HEK293 (cell line): ENCODE measurements around the gene TNKS1BP1.

Source experiments
- CTCF ChIA-PET: fragments of 350-600 bp; formaldehyde crosslinking; extraction: SDS; loops from one replicate; lab custom pipeline; 2021; ENCODE audit warnings: antibody characterized with exemption; lab: Yijun Ruan, JAX
- POLR2A ChIA-PET: fragments of 300-600 bp; formaldehyde crosslinking; extraction: SDS; loops from one replicate; lab custom pipeline; 2020; ENCODE audit warnings: antibody characterized with exemption, inconsistent platforms; lab: Yijun Ruan, JAX
- H3K27ac ChIP-seq: fragments of 200-500 bp; sonication (Bioruptor generic); 2 replicates; pipeline ENCODE4 v1.5.1; 2014; ENCODE audit warnings: low read depth, low read length, control low read depth, inconsistent platforms; ENCODE audit errors: extremely low read depth
- H3K36me3 ChIP-seq, 2 experiments: fragments of 200-500 bp in 1 of 2; sonication (Bioruptor generic) in 1 of 2; 1 replicate in 1 of 2; 2 replicates in 1 of 2; pipeline ENCODE4 v1.5.1; 2014 to 2017; ENCODE audit warnings: inconsistent platforms in 2 of 2, low read length in 2 of 2; ENCODE audit not compliant: control insufficient read depth in 2 of 2, insufficient read depth in 1 of 2
- H3K4me1 ChIP-seq: fragments of 200-500 bp; sonication (Bioruptor generic); 2 replicates; pipeline ENCODE4 v1.5.1; 2014; ENCODE audit warnings: mild to moderate bottlenecking, low read length, inconsistent platforms; ENCODE audit not compliant: control insufficient read depth, insufficient read depth
- H3K4me3 ChIP-seq: 2 replicates; pipeline ENCODE4 v1.5.1; 2011; ENCODE audit warnings: low read depth, mild to moderate bottlenecking, control low read depth, low read length, moderate library complexity
- H3K9me3 ChIP-seq: fragments of 200-500 bp; sonication (Bioruptor generic); 2 replicates; pipeline ENCODE4 v1.5.1; 2014; ENCODE audit warnings: low read depth, low read length, inconsistent platforms; ENCODE audit not compliant: control insufficient read depth, insufficient read depth
- ATF2 ChIP-seq: fragments of 450-650 bp; formaldehyde crosslinking; IDR thresholded peaks from 2 replicates; pipeline ENCODE4 v1.5.1; 2016; ENCODE audit warnings: missing biosample characterization, missing genetic modification characterization, low read depth
- IKZF3 ChIP-seq: fragments of 450-650 bp; IDR thresholded peaks from 2 replicates; pipeline ENCODE4 v1.5.0; 2018; ENCODE audit warnings: missing biosample characterization, mild to moderate bottlenecking, missing genetic modification characterization, moderate library complexity
- SETDB1 ChIP-seq: IDR thresholded peaks from one replicate; pipeline ENCODE4 v1.6.1; 2017; ENCODE audit warnings: mild to moderate bottlenecking, low read length, moderate library complexity, mixed read lengths; ENCODE audit not compliant: insufficient read length
- SP7 ChIP-seq: fragments of 450-650 bp; formaldehyde crosslinking; IDR thresholded peaks from 2 replicates; pipeline ENCODE4 v1.5.1; 2016; ENCODE audit warnings: missing biosample characterization, missing genetic modification characterization
- TCF7L2 ChIP-seq: IDR thresholded peaks from 2 replicates; pipeline ENCODE4 v1.6.1; 2011; ENCODE audit warnings: low read depth, mild to moderate bottlenecking, inconsistent platforms, low read length, moderate library complexity, borderline replicate concordance
- WT1 ChIP-seq: fragments of 450-650 bp; formaldehyde crosslinking; IDR thresholded peaks from 2 replicates; pipeline ENCODE4 v1.5.1; 2016; ENCODE audit warnings: missing biosample characterization, missing genetic modification characterization
- ZNF132 ChIP-seq: fragments of 450-650 bp; formaldehyde crosslinking; IDR thresholded peaks from 2 replicates; pipeline ENCODE4 v1.5.1; 2017; ENCODE audit warnings: missing biosample characterization, missing genetic modification characterization, borderline replicate concordance
- ZNF169 ChIP-seq: fragments of 450-650 bp; formaldehyde crosslinking; IDR thresholded peaks from 2 replicates; pipeline ENCODE4 v1.5.1; 2016; ENCODE audit warnings: missing biosample characterization, missing genetic modification characterization
- ZNF239 ChIP-seq: fragments of 450-650 bp; formaldehyde crosslinking; IDR thresholded peaks from 2 replicates; pipeline ENCODE4 v1.5.1; 2016; ENCODE audit warnings: missing biosample characterization, missing genetic modification characterization
- ZNF248 ChIP-seq: fragments of 450-650 bp; formaldehyde crosslinking; IDR thresholded peaks from 2 replicates; pipeline ENCODE4 v1.5.1; 2017; ENCODE audit warnings: missing biosample characterization, missing genetic modification characterization
- ZNF311 ChIP-seq: fragments of 450-650 bp; formaldehyde crosslinking; IDR thresholded peaks from 2 replicates; pipeline ENCODE4 v1.5.1; 2017; ENCODE audit warnings: missing biosample characterization, missing genetic modification characterization, borderline replicate concordance
- ZNF324 ChIP-seq: fragments of 450-650 bp; formaldehyde crosslinking; IDR thresholded peaks from 2 replicates; pipeline ENCODE4 v1.5.1; 2016; ENCODE audit warnings: missing biosample characterization, missing genetic modification characterization
- ZNF354C ChIP-seq: fragments of 450-650 bp; formaldehyde crosslinking; IDR thresholded peaks from 2 replicates; pipeline ENCODE4 v1.5.1; 2016; ENCODE audit warnings: missing biosample characterization, missing genetic modification characterization, low read depth, borderline replicate concordance
- ZNF404 ChIP-seq: fragments of 450-650 bp; formaldehyde crosslinking; IDR thresholded peaks from 2 replicates; pipeline ENCODE4 v1.5.1; 2017; ENCODE audit warnings: missing biosample characterization, missing genetic modification characterization
- ZNF510 ChIP-seq: fragments of 450-650 bp; formaldehyde crosslinking; IDR thresholded peaks from 2 replicates; pipeline ENCODE4 v1.5.1; 2018; ENCODE audit warnings: mild to moderate bottlenecking, missing genetic modification characterization, missing biosample characterization; ENCODE audit not compliant: insufficient replicate concordance
- ZNF530 ChIP-seq: fragments of 450-650 bp; formaldehyde crosslinking; IDR thresholded peaks from 2 replicates; pipeline ENCODE4 v1.5.1; 2016; ENCODE audit warnings: low read depth, missing biosample characterization, missing genetic modification characterization
- ZNF600 ChIP-seq: fragments of 450-650 bp; formaldehyde crosslinking; IDR thresholded peaks from 2 replicates; pipeline ENCODE4 v1.5.1; 2016; ENCODE audit warnings: missing biosample characterization, missing genetic modification characterization
- ZNF623 ChIP-seq: fragments of 450-650 bp; formaldehyde crosslinking; IDR thresholded peaks from 2 replicates; pipeline ENCODE4 v1.5.1; 2016; ENCODE audit warnings: missing biosample characterization, missing genetic modification characterization
- ZNF830 ChIP-seq: fragments of 450-650 bp; IDR thresholded peaks from 2 replicates; pipeline ENCODE4 v1.5.0; 2018; ENCODE audit warnings: missing biosample characterization, missing genetic modification characterization, low read depth, mild to moderate bottlenecking, moderate library complexity
- TF ChIP-seq, protein P1 (sequence below): fragments of 450-650 bp; formaldehyde crosslinking; IDR thresholded peaks from 2 replicates; pipeline ENCODE4 v1.5.1; 2016; ENCODE audit warnings: missing biosample characterization, missing genetic modification characterization, borderline replicate concordance
- TF ChIP-seq, protein P2 (sequence below): fragments of 450-650 bp; formaldehyde crosslinking; IDR thresholded peaks from 2 replicates; pipeline ENCODE4 v1.5.1; 2016; ENCODE audit warnings: missing biosample characterization, missing genetic modification characterization

TNKS1BP1 gene

GRCh38 chr11:57276169-57276970 lies 48.4 kb downstream of the TNKS1BP1 start:
- Histone ChIP-seq H3K36me3 (no peaks in the 10 kb centered on the region), H3K27ac (no peak overlapping the region), H3K9me3 (no peaks in the 10 kb centered on the region)
- no peak for TF ChIP-seq SETDB1
- TF ChIP-seq ZNF623 (tag by site-specific recombination): no peak
- TF ChIP-seq WT1: no peak
- TF ChIP-seq ZNF169: no peak
- no peak for TF ChIP-seq ZNF830 (tag by site-specific recombination)
- TF ChIP-seq ZNF311 (tag by site-specific recombination): no peak
- no peak for TF ChIP-seq ZNF404 (tag by site-specific recombination)
- TF ChIP-seq ZNF239 (tag by site-specific recombination): no peak
- no peak for TF ChIP-seq ZNF510 (tag by site-specific recombination)
- no peak for TF ChIP-seq IKZF3 (tag by site-specific recombination)
- TF ChIP-seq ZNF324 (tag by site-specific recombination): no peak
- TF ChIP-seq ZNF600 (tag by site-specific recombination): no peak
- TF ChIP-seq, protein P1, sequence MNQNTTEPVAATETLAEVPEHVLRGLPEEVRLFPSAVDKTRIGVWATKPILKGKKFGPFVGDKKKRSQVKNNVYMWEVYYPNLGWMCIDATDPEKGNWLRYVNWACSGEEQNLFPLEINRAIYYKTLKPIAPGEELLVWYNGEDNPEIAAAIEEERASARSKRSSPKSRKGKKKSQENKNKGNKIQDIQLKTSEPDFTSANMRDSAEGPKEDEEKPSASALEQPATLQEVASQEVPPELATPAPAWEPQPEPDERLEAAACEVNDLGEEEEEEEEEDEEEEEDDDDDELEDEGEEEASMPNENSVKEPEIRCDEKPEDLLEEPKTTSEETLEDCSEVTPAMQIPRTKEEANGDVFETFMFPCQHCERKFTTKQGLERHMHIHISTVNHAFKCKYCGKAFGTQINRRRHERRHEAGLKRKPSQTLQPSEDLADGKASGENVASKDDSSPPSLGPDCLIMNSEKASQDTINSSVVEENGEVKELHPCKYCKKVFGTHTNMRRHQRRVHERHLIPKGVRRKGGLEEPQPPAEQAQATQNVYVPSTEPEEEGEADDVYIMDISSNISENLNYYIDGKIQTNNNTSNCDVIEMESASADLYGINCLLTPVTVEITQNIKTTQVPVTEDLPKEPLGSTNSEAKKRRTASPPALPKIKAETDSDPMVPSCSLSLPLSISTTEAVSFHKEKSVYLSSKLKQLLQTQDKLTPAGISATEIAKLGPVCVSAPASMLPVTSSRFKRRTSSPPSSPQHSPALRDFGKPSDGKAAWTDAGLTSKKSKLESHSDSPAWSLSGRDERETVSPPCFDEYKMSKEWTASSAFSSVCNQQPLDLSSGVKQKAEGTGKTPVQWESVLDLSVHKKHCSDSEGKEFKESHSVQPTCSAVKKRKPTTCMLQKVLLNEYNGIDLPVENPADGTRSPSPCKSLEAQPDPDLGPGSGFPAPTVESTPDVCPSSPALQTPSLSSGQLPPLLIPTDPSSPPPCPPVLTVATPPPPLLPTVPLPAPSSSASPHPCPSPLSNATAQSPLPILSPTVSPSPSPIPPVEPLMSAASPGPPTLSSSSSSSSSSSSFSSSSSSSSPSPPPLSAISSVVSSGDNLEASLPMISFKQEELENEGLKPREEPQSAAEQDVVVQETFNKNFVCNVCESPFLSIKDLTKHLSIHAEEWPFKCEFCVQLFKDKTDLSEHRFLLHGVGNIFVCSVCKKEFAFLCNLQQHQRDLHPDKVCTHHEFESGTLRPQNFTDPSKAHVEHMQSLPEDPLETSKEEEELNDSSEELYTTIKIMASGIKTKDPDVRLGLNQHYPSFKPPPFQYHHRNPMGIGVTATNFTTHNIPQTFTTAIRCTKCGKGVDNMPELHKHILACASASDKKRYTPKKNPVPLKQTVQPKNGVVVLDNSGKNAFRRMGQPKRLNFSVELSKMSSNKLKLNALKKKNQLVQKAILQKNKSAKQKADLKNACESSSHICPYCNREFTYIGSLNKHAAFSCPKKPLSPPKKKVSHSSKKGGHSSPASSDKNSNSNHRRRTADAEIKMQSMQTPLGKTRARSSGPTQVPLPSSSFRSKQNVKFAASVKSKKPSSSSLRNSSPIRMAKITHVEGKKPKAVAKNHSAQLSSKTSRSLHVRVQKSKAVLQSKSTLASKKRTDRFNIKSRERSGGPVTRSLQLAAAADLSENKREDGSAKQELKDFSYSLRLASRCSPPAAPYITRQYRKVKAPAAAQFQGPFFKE (tag by site-specific recombination): no peak
- TF ChIP-seq, all 188 proteins: peak for 0
- Histone ChIP-seq H3K4me3 (no peak overlapping the region), H3K4me1 (no peaks in the 10 kb centered on the region)
- ChIA-PET CTCF (interaction anchor here (0.9 to 6.2 kb wide), 9 partner anchors 9 to 435 kb away, joined by 3 to 68 read pairs (median 5); no protein-coding TSS in a partner anchor), POLR2A (no interaction called here)

DNA sequence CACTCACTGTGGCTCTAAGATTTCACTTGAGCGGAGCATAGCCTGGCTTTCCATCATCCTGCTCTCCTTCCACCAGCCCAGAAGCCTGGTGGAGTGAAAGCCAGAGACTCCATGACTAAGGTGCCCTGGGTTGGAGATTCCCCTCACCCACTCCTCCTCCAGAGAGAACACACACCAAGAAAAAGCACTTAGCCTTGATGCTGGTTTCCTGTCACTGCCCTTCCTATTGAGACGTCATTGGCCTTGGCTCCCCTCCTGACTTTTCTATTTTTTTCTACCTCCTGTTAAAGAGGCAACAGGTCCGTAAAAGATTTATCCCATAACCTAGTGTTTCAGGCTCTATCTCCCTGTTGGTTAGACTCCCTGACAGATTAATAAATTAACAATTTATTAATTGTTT lies 49.2 kb downstream of the TNKS1BP1 start:
- TF ChIP-seq ZNF248 (tag by site-specific recombination) (no peak), ZNF132 (tag by site-specific recombination) (no peak), ZNF530 (no peak), TCF7L2 (no peak), ZNF354C (tag by site-specific recombination) (no peak), SP7 (tag by site-specific recombination) (no peak), ATF2 (tag by site-specific recombination) (no peak)
- TF ChIP-seq, protein P2, sequence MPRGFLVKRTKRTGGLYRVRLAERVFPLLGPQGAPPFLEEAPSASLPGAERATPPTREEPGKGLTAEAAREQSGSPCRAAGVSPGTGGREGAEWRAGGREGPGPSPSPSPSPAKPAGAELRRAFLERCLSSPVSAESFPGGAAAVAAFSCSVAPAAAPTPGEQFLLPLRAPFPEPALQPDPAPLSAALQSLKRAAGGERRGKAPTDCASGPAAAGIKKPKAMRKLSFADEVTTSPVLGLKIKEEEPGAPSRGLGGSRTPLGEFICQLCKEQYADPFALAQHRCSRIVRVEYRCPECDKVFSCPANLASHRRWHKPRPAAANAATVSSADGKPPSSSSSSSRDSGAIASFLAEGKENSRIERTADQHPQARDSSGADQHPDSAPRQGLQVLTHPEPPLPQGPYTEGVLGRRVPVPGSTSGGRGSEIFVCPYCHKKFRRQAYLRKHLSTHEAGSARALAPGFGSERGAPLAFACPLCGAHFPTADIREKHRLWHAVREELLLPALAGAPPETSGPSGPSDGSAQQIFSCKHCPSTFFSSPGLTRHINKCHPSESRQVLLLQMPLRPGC: no peak
- no peaks in the 10 kb centered on the region for H3K4me1 ChIP-seq
- CTCF ChIA-PET: interaction anchor here (0.7 to 6.2 kb wide), 5 partner anchors 18 to 434 kb away, joined by 3 to 68 read pairs (median 3); no protein-coding TSS in a partner anchor
- POLR2A ChIA-PET: no interaction called here
- no peaks in the 10 kb centered on the region for H3K9me3 ChIP-seq
- H3K27ac ChIP-seq: no peak overlapping the region
- H3K4me3 ChIP-seq: no peak overlapping the region
- H3K36me3 ChIP-seq: no peaks in the 10 kb centered on the region
